Stimulated activated CD4-positive, alpha-beta T cell treated with anti-CD3 and anti-CD28 coated beads, Interleukin-4, amount 100 ng/mL, for 24 hours (primary cell): Measurements from ENCODE around the gene CCNI.
"Not testable (repeated sequence)": the region's sequence is repeated elsewhere in the genome, so short reads cannot be mapped to it uniquely, and the experiment has no call there.

Experiments used
- DNase-seq: peaks from one replicate; pipeline ENCODE4 v3.0.0-alpha.2; 2020

Gene CCNI

DNA sequence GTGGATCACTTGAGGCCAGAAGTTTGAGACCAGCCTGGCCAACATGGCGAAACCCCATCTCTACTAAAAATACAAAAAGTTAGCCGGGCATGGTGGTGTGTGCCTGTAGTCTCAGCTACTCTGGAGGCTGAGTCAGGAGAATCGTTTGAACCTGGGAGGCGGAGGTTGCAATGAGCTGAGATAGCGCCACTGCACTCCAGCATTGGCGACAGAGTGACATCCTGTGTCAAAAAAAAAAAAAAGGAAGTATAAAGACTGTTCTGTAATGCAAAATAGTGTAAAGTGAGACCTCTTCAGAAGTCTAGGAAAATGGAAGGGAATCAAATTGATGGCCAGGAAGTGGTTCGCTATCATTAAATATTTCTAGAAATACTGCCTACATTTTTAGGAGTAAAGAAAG lies 5.0 kb upstream of the CCNI start:
- DNase-seq: not testable (repeated sequence)

GRCh38 chr4:77079281-77079680 lies 3.5 kb upstream of the CCNI start:
- DNase-seq: no peak

- no peak for DNase-seq
Measured at GRCh38 chr4:77078401-77078800, 2.6 kb upstream of the CCNI start.

DNA sequence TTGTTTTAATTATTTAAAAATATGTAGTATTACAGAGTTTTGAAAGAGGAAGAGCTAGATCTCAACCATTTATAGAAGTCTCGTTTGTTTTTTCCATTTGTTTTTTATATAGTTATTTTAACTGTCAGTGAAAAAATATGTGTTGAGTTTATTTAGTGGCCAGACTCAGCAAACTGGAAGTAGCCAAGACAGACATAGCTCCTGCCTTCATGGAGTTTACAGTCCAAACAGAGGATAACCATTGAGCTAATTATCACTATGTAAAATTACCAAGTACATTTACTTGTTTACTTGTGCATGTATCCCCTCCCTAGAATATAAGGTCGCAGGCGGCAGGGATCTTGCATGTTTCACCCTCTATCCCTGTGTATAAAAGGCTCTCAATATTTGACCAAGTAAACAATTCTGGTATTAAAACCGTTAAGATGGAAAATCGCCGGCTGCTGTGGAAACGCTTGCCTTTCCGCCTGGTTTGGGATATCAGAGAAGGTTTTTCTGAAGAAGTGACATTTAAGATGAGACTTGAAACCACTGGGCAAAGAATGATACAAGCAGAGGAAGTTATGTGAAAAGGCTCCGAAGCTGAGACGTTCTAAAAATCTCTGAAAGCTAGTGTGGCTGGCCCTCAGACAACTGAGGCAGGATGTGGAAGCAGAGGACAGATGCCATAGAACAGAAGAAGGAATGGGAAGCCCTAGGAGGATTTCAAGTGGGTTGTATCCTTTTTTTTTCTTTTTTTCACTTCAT lies 1.3 kb upstream of the CCNI start:
- DNase-seq: no peak

DNA sequence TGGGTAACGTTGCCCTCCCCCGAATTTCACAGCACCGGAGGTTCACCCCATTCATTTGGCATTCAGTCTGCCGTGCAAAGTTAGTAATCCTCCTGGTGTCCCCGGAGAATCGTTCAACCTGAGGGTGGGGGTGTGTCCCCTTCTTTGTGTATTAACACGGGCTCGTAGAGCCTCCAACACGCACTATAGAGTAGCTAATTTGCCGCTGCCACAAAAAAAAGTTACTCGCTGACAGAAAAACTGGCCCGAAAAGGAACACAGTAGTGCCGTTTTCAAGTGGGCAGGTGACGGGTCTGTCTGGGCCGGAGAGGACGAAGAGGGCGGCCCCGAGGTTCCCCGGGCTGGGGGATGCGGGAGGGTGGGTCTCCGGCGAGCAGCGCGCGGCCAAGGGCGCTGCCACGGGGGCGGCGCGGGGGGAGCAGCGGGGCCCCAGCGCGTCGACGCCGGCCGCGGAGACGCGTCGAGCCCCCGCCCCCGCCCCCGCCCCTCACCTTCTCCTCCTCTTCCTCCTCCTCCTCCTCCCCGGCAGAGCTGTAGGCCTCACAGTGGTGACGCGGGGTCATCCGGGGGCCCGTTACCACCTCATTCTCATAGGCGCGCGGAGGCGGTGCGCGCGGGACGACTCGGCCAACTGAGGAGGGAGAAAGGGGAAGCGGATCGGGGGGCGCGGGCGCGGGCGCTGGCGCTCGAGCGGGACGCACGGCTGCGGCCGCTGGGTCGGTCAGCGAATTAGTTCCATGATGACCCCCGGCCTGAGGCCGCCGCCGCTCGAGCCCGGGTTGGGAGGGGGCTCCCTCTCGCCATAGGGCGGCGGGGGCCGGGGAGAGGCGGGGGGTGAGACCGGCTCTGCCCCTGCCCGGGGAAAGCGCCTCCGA lies 571 bp downstream of the CCNI start:
- peak; percentile 75 for DNase-seq

DNA sequence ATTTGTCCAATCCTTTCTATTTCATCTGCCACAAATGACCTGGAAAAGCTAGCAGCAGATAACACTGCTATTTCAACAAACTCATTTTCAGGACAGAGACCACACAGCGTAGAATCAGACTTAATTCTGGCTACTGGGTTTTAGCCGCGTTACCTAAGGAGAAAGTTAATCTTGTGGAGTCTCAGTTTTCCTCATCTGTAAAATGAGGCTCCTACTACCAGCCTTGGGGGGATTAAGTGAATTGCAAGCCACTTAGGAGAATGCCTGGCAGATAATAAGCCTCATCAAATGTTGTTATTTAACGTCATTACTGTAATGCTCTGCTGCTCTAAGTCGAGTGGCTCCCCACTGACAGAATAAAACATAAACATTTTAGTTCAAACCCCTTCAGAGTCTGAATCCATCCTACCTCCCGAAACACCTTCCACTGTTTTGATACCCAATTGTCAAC lies 1.4 kb downstream of the CCNI start:
- DNase-seq: no peak

DNA sequence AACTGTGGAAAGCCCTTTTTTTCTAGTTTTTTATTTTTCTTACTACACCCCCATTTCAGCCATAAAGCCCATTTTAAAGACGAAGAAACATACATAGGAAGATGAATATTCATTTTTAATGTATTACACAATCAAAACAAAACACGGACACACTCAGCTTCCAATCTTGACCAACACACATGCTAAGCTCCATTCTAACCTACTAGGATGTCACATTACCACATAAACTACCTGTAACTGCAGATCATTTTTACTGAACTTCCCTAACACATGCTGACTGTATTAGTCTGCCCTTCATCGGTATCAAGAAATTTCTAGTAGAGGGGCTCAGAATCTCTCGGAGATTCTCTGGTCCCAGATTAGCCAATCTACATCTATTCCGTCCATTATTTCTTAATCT lies 1.8 kb downstream of the CCNI start:
- no peak for DNase-seq

DNA sequence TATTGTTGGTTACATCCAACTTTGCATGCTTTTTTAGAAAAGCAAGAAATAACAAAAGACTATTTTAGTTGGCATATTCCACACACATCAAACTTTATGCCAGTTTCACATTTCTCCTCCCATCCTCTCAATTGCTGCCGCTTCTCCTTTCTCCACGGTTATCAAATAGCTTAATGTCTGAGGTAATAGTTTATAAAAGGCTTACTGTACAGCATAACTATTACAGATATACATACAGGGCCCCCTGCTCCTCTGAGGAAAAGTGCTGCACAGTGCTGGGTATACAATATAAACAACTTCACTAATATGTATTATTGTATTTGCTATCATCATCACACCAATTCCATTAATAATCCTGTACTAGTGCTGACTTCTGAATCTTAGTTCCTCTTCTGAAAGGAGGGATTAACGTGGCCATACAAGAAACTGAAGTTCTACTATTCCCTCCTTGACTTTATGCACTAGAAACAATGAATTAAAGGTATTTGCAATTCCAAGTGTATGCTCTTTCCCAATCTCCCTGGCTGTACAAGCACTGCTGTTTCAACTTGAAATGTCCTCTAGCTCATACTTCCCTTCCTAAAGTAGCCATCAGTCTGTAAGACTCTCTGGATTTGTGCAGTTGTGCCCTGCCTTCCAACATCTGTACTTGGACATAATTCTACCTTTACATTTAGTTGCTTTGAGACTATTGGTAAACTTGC lies 2.5 kb downstream of the CCNI start:
- DNase-seq: no peak

GRCh38 chr4:77072195-77072753 lies 3.5 kb downstream of the CCNI start:
- no peak for DNase-seq

DNA sequence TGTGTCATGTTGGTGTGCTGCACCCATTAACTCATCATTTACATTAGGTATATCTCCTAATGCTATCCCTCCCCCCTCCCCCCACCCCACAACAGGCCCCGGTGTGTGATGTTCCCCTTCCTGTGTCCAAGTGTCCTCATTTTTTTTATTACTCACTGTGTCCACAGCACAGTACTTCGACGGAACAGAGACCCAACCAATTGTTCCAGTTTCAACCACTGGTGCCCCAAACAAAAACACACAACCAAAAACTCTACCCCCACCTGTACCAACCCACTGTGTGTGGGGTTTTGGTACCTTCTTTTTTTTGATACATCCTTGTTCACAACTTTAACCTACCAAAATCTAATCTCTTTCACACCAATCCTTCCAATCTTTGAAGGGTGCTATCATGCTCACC lies 6.3 kb downstream of the CCNI start:
- DNase-seq: not testable (repeated sequence)

GRCh38 chr4:77065382-77065781 lies 10.4 kb downstream of the CCNI start:
- no peak for DNase-seq

GRCh38 chr4:77062856-77063255 lies 12.9 kb downstream of the CCNI start:
- DNase-seq: no peak

DNA sequence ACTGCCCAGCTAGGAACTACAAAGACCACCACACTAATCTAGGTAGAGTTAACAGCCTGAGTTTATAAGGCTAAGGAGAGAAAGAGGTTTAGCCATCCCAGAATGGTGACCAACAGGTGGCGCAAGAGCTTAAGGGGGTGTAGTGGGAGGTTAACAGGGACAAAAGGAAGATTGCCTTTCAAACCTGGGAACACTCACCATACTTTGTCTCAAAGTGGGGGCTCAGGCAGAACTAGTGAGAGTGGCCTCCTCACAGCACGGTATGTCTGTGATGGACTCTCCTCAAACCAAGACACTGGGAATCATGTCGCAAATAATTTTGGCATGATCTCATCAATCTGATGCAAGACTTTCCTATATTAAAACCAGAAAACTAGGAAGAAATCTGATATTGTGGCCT lies 23.4 kb downstream of the CCNI start:
- peak; percentile 75 for DNase-seq

DNA sequence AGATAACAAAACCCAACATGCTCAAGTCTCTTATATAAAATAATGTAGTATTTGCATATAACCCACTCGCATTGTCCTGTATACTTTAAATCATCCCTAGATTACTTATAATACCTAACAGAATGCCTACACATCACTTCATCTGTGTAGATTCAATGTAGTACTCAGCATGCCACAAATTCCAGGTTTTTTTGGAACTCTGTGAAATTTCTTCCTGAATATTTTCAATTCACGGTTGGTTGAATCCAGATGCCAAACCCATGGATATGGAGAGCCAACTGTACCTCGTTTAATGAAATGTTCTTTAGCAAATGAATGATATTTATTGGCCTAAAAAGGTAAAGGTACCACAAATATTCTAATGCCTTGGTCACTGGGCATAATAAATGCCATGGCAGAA lies 24.8 kb downstream of the CCNI start:
- DNase-seq: no peak

GRCh38 chr4:77047037-77047436 lies 28.8 kb downstream of the CCNI start:
- no peak for DNase-seq

GRCh38 chr4:77045490-77045889 lies 30.3 kb downstream of the CCNI start:
- DNase-seq: no peak

DNA sequence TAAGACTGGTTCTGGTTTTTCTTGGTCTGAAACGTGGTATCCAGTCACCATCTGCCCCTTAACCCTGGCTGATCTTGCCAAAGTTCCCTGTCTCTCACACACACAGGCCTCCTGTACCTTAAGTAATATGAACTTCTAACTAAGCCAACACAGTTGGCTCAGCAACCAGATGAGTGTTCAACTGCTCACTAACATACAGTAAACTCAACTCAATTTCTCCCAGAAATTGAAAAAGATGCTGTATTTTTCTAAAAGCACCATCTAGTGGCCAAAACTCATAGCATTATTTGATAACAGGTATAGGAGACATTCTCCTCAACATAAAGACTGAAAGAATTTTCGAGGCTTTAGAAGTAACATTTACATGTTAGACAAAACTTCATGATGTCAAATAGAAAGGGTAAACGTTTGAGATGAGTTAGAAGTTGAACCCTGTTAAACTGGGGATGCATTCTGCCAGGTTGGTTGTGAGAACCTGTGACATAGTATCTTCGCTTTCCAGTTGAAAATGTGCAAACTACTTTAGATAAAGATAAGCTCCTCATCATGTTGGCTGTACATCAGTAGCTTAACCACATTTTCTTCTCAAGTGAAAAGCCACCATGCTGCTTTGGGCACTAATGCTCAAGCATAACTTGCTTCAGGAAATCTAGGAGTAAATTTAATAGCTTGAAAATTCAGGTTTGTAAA lies 31.2 kb downstream of the CCNI start:
- no peak for DNase-seq

- DNase-seq: no peak
Measured at GRCh38 chr4:77043507-77044136, 32.2 kb downstream of the CCNI start.

DNA sequence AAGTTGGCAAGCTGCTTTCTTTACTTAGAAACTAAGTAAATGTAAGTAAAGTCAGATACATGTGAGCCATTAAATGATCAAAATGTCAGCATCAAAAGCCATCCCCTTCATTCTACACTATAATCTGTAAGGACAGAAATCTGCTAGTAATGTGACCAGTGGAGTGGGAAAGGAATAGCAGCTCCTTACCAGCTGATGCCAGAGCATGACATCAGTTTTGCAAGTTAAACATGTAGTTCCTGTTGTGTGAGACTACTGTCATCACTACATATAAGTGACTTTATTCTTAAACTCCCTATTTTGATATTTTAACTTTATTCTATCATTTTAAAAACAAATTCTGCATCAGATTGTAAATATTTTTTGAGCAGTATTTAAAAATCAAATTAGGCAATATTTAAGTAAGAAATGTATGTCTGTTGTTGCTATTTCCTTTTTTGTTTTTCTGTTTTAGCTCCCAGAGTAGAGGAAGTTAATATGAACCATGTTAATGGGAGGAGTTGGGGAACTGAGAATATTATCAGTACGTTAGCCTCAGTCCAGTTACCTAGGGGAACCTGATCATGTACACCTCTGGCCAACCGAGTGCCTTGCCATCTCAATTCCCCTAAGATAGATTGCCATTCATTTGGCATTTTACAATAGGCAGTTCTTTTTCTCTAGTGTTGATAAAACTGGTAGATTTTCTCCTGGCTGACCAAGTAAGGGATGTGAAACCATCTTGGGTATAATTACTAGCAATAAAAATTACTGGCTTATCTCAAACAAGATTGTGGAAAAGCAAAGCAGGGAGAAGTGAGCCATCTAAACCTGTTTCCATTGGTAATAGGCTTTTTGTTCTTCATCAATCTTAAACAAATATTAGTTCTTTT lies 34.7 kb downstream of the CCNI start:
- DNase-seq: no peak

GRCh38 chr4:77040270-77040669 lies 35.5 kb downstream of the CCNI start:
- no peak for DNase-seq

DNA sequence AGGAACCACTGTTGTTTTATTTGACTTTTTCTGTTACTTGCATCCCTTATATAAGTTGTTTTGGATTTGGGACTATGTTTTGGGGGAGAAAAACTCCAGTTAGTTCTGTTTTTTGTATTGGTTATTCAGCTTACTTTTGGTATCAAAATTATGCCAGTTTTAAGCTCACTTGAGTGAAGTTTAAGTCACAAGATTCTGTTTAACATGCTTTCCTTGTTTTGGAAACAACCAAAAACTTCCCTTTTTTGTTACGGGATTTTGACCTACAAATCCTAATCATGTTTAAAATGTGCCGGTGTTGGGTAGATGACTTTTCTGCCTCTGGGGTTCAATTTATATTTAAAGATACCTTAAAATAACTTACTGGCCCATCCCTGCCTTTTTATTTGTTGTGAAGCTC lies 36.0 kb downstream of the CCNI start:
- no peak for DNase-seq
